CD14-positive monocyte (primary cell): ENCODE results near the gene COQ10B. TPM values are rescaled to one million over a fixed set of nuclear protein-coding genes. Genes with fewer than 3 reads are reported as not detected.
A peak's percentile ranks its signal among the peaks of the same experiment; 100 is the strongest.

ENCODE experiments used
- DNase-seq, 3 donors: peaks; one replicate each; pipeline ENCODE4 v3.0.0-alpha.2; 2011 to 2022
- H2AFZ ChIP-seq: 2 replicates; pipeline ENCODE4 v1.6.0; 2012; ENCODE audit warnings: mild to moderate bottlenecking, low read depth, low read length, inconsistent platforms; ENCODE audit not compliant: insufficient read depth, poor library complexity, severe bottlenecking
- H3K27ac ChIP-seq, 2 donors: 1 replicate in 1 of 2; 2 replicates in 1 of 2; pipeline ENCODE4 v1.5.1; 2012 to 2013; ENCODE audit warnings: low read length in 2 of 2, control low read depth in 1 of 2, inconsistent platforms in 1 of 2, low read depth in 1 of 2, mild to moderate bottlenecking in 1 of 2
- H3K27me3 ChIP-seq, 2 donors: one replicate each; pipeline versions ENCODE4 v1.6.0 to v1.6.1; 2011 to 2013; ENCODE audit warnings: low read length in 2 of 2; ENCODE audit not compliant: control insufficient read depth in 2 of 2, insufficient read depth in 2 of 2
- H3K36me3 ChIP-seq, 2 donors: replicated peaks in 1 of 2; 1 replicate in 1 of 2; 2 replicates in 1 of 2; pipeline versions ENCODE4 v1.5.1 to v1.6.1; 2012 to 2013; ENCODE audit warnings: low read length in 2 of 2, control low read depth in 1 of 2, inconsistent platforms in 1 of 2, mild to moderate bottlenecking in 1 of 2; ENCODE audit not compliant: insufficient read depth in 2 of 2, control insufficient read depth in 1 of 2
- H3K4me1 ChIP-seq, 2 donors: 1 replicate in 1 of 2; 2 replicates in 1 of 2; pipeline versions ENCODE4 v1.5.1 to v1.6.1; 2012 to 2013; ENCODE audit warnings: low read length in 2 of 2, control low read depth in 1 of 2, inconsistent platforms in 1 of 2, mild to moderate bottlenecking in 1 of 2, moderate library complexity in 1 of 2; ENCODE audit not compliant: insufficient read depth in 2 of 2, control insufficient read depth in 1 of 2
- H3K4me2 ChIP-seq: replicated peaks from 2 replicates; pipeline ENCODE3; 2012; ENCODE audit warnings: low read length, moderate library complexity, mild to moderate bottlenecking; ENCODE audit not compliant: poor library complexity, severe bottlenecking; ENCODE audit errors: extremely low read depth
- H3K4me3 ChIP-seq, 3 experiments: fragments of 200-600 bp in 1 of 3; sonication (generic) in 1 of 3; replicated peaks in 1 of 3; 1 replicate in 2 of 3; 2 replicates in 1 of 3; pipeline ENCODE4 v1.5.1; 2011 to 2013; ENCODE audit warnings: low read length in 3 of 3, mild to moderate bottlenecking in 3 of 3, control low read depth in 2 of 3, low read depth in 2 of 3, inconsistent platforms in 1 of 3, moderate library complexity in 1 of 3
- H3K79me2 ChIP-seq: 2 replicates; pipeline ENCODE4 v1.6.0; 2012; ENCODE audit warnings: mild to moderate bottlenecking, control low read depth, inconsistent platforms, low read length, moderate library complexity; ENCODE audit not compliant: insufficient read depth
- H3K9ac ChIP-seq: 2 replicates; pipeline ENCODE4 v1.6.0; 2017; ENCODE audit warnings: low read length, mild to moderate bottlenecking; ENCODE audit not compliant: insufficient read depth, poor library complexity, severe bottlenecking
- H3K9me3 ChIP-seq, 2 donors: replicated peaks in 1 of 2; 1 replicate in 1 of 2; 2 replicates in 1 of 2; pipeline versions ENCODE4 v1.5.1 to v1.6.1; 2012 to 2013; ENCODE audit warnings: low read length in 2 of 2, control low read depth in 1 of 2; ENCODE audit not compliant: control insufficient read depth in 1 of 2, insufficient read depth in 1 of 2
- H4K20me1 ChIP-seq: 2 replicates; pipeline ENCODE4 v1.6.0; 2012; ENCODE audit warnings: mild to moderate bottlenecking, low read length, control low read depth, moderate library complexity; ENCODE audit not compliant: insufficient read depth
- H3K27ac Mint-ChIP-seq, 7 donors: one replicate each; pipeline ENCODE4 v1.8.0; 2020; ENCODE audit warnings: mild to moderate bottlenecking in 7 of 7, mixed read lengths in 7 of 7, moderate library complexity in 6 of 7, inconsistent platforms in 2 of 7
- H3K27me3 Mint-ChIP-seq, 3 donors: one replicate each; pipeline ENCODE4 v1.8.0; 2021 to 2022; ENCODE audit warnings: low read depth in 3 of 3, mild to moderate bottlenecking in 3 of 3, mixed read lengths in 3 of 3, moderate library complexity in 3 of 3, inconsistent platforms in 1 of 3
- H3K36me3 Mint-ChIP-seq, 2 donors: one replicate each; pipeline ENCODE4 v1.8.0; 2020; ENCODE audit warnings: mixed read lengths in 2 of 2, inconsistent platforms in 1 of 2, mild to moderate bottlenecking in 1 of 2
- H3K4me1 Mint-ChIP-seq: one replicate; pipeline ENCODE4 v1.8.0; 2020; ENCODE audit warnings: mild to moderate bottlenecking, mixed read lengths
- H3K4me3 Mint-ChIP-seq, 2 donors: one replicate each; pipeline ENCODE4 v1.8.0; 2020; ENCODE audit warnings: mild to moderate bottlenecking in 2 of 2, mixed read lengths in 2 of 2, moderate library complexity in 1 of 2
- H3K9me3 Mint-ChIP-seq, 7 donors: one replicate each; pipeline ENCODE4 v1.8.0; 2020 to 2022; ENCODE audit warnings: mixed read lengths in 7 of 7, mild to moderate bottlenecking in 6 of 7, moderate library complexity in 6 of 7, inconsistent platforms in 2 of 7
- CTCF ChIP-seq: fragments of 200-600 bp; IDR thresholded peaks from one replicate; pipeline ENCODE4 v1.8.0; 2022; ENCODE audit warnings: antibody characterized with exemption, mild to moderate bottlenecking
- WGBS: methylation state at CpG from one replicate; pipeline ENCODE4 v1.1.5; 2013; ENCODE audit warnings: missing lambda C conversion rate; ENCODE audit not compliant: insufficient coverage; 5-methylcytosine and 5-hydroxymethylcytosine counted together
- intact Hi-C, 2 donors: fragments of 100-400 bp; cut with micrococcal nuclease; formaldehyde crosslinking; loops; one replicate each; pipeline versions ENCODE4 v1.15.0 to v1.15.1; 2023
- polyA plus RNA-seq, 3 donors: library from polyadenylated mRNA; depleted of rRNA in 1 of 3; unstranded in 2 of 3; stranded (reverse) in 1 of 3; fragments of 300-500 nt in 2 of 3; fragments of >200 nt in 1 of 3; fragmentation: Illumina TruSeq in 2 of 3; gene quantifications; 1 replicate in 2 of 3; 2 replicates in 1 of 3; pipeline ENCODE4 v1.2.3, GENCODE V29; 2012 to 2021

COQ10B gene
- polyA plus RNA-seq, 3 donors: 6.7 to 46.6 (median 38.3) TPM

GRCh38 chr2:197426723-197427603 lies 26.4 kb upstream of the COQ10B start:
- Histone ChIP-seq H4K20me1 (peaks cover 100% of the 10 kb centered on the region), H3K4me2 (no peak overlapping the region), H3K27ac (peak overlapping the region in 1 of 2 donors; percentile 1), H3K27me3 (no peaks in the 10 kb centered on the region), H3K36me3 (peaks cover 22 to 46% of the 10 kb centered on the region in 2 donors), H2AFZ (no peak overlapping the region), H3K9ac (no peak overlapping the region), H3K79me2 (peaks cover 100% of the 10 kb centered on the region), H3K4me1 (peaks cover 11 to 14% of the 10 kb centered on the region in 2 donors), H3K4me3 (no peak overlapping the region), H3K9me3 (no peaks in the 10 kb centered on the region)
- Mint-ChIP-seq H3K36me3 (peaks cover 16 to 31% of the 10 kb centered on the region in 2 donors), H3K27me3 (no peaks in the 10 kb centered on the region), H3K4me3 (no peak overlapping the region), H3K27ac (peak overlapping the region in 2 of 7 donors; percentile 15 to 33), H3K4me1 (peaks cover 34% of the 10 kb centered on the region), H3K9me3 (no peaks in the 10 kb centered on the region)
- WGBS: 50% methylated on average over 1 of the region's 2 CpGs
- no peak for DNase-seq
- intact Hi-C loops: loop anchor here in 1 of 2 donors (10.0 kb wide), 1 partner anchor 68 kb away; the partner anchor contains the start of gene HSPD1
- TF ChIP-seq CTCF: no peak

GRCh38 chr2:197427986-197428385 lies 25.4 kb upstream of the COQ10B start:
- no peak for DNase-seq
- no CpG with 5 or more reads among the region's 3 CpGs for WGBS
- no peak overlapping the region for H3K4me3 Mint-ChIP-seq

More at GRCh38 chr2:197427986-197428385, 25.4 kb upstream of the COQ10B start:
- Histone ChIP-seq H3K36me3 (peaks cover 14 to 38% of the 10 kb centered on the region in 2 donors), H3K9me3 (no peaks in the 10 kb centered on the region), H3K79me2 (peaks cover 100% of the 10 kb centered on the region), H3K4me2 (no peak overlapping the region), H3K9ac (no peak overlapping the region), H3K27me3 (no peaks in the 10 kb centered on the region), H3K4me1 (peaks cover 21 to 24% of the 10 kb centered on the region in 2 donors), H3K27ac (no peak overlapping the region), H4K20me1 (peaks cover 99% of the 10 kb centered on the region), H2AFZ (no peak overlapping the region), H3K4me3 (no peak overlapping the region)
- intact Hi-C loops: loop anchor here in 1 of 2 donors (10.0 kb wide), 1 partner anchor 67 kb away; the partner anchor contains the start of gene HSPD1
- H3K36me3 Mint-ChIP-seq: peaks cover 14 to 24% of the 10 kb centered on the region in 2 donors
- no peak overlapping the region for H3K27ac Mint-ChIP-seq
- H3K4me1 Mint-ChIP-seq: peaks cover 45% of the 10 kb centered on the region
- H3K9me3 Mint-ChIP-seq: no peaks in the 10 kb centered on the region
- TF ChIP-seq CTCF: no peak
- no peaks in the 10 kb centered on the region for H3K27me3 Mint-ChIP-seq
